Measurements from ENCODE around the gene WFIKKN2. TPM values are rescaled to one million over a fixed set of nuclear protein-coding genes. Genes with fewer than 3 reads are reported as not detected.

Gene WFIKKN2
- total RNA-seq, 1 experiment from 2014 or later: 0.05 TPM

- ChIA-PET RAD21 (ENCODE audit: low non-redundant PET in 1 of 2, low total read pairs in 2 of 2, uncharacterized antibody in 2 of 2, unreplicated experiment in 2 of 2) (interaction anchor here (1.0 to 1.3 kb wide), 4 partner anchors 11 to 90 kb away, joined by 3 to 5 read pairs (median 4); no protein-coding TSS in a partner anchor), POLR2A (interaction anchor here (0.6 to 6.1 kb wide), 9 partner anchors 11 to 366 kb away, joined by 3 to 88 read pairs (median 4); no protein-coding TSS in a partner anchor), CTCF (interaction anchor here (0.6 to 4.5 kb wide), 16 partner anchors 8 to 289 kb away, joined by 3 to 51 read pairs (median 4); partner anchors contain the start of gene NME1)
- Histone ChIP-seq H3K4me3 (replicated peaks in 1 of 2; ENCODE audit: low read depth in 1 of 2, low read length in 2 of 2) (no peak overlapping the region; a peak in 1 of 4 replicates), H3K79me2 (ENCODE audit: insufficient read depth, low read length) (peaks cover 36% of the 10 kb centered on the region), H3K36me3 (ENCODE audit: control insufficient read depth in 1 of 2, insufficient read depth in 2 of 2, low read length in 2 of 2) (peaks cover 11 to 13% of the 10 kb centered on the region in 2 experiments), H3K27me3 (ENCODE audit: insufficient read depth, low read length) (no peaks in the 10 kb centered on the region), H2AFZ (ENCODE audit: low read depth, low read length, poor library complexity, severe bottlenecking) (no peak overlapping the region), H3K4me2 (ENCODE audit: low read length) (peak overlapping the region; percentile 93; the same call in 1 of the 2 replicates), H4K20me1 (ENCODE audit: insufficient read depth) (peaks cover 23% of the 10 kb centered on the region), H3K9ac (ENCODE audit: low read length) (peak overlapping the region; percentile 82; the same call in 1 of the 2 replicates), H3K9me3 (ENCODE audit: control insufficient read depth in 1 of 2, insufficient read depth in 1 of 2, low read depth in 1 of 2, low read length in 2 of 2) (no peaks in the 10 kb centered on the region), H3K9me2 (ENCODE audit: insufficient read depth) (no peaks in the 10 kb centered on the region), H3K4me1 (ENCODE audit: control insufficient read depth in 1 of 2, insufficient read depth in 2 of 2, low read length in 2 of 2) (peaks cover 17 to 36% of the 10 kb centered on the region in 2 experiments), H3K27ac (ENCODE audit: low read depth, low read length) (no peak overlapping the region)
- DNase-seq (ENCODE audit: low read depth, low spot score) (no peak), ATAC-seq (no peak)
- no peak for TF ChIP-seq EZH2 (IDR thresholded peaks at IDR 0.05)
- TF ChIP-seq JUND (IDR thresholded peaks at IDR 0.05): 0 out of 2 replicates have a peak, but pooled peaks have one; percentile 3
- no TSS peak for BruUV-seq (replicated peaks)
- intact Hi-C loops (cut with micrococcal nuclease): loop anchor here (1.0 to 10.0 kb wide), 2 partner anchors 86 to 229 kb away; partner anchors contain the start of gene ABCC3
These were observed 28.5 kb downstream of the WFIKKN2 start for GRCh38 chr17:50863931-50864330.

GRCh38 chr17:50864747-50865059 is 29.3 kb downstream of the WFIKKN2 start:
- Histone ChIP-seq H4K20me1 (ENCODE audit: insufficient read depth) (peaks cover 23% of the 10 kb centered on the region), H3K4me1 (ENCODE audit: control insufficient read depth in 1 of 2, insufficient read depth in 2 of 2, low read length in 2 of 2) (peaks cover 17 to 36% of the 10 kb centered on the region in 2 experiments), H3K9me3 (ENCODE audit: control insufficient read depth in 1 of 2, insufficient read depth in 1 of 2, low read depth in 1 of 2, low read length in 2 of 2) (no peaks in the 10 kb centered on the region), H3K27ac (ENCODE audit: low read depth, low read length) (peak overlapping the region; percentile 92), H3K36me3 (ENCODE audit: control insufficient read depth in 1 of 2, insufficient read depth in 2 of 2, low read length in 2 of 2) (peaks cover 11 to 13% of the 10 kb centered on the region in 2 experiments), H3K9ac (ENCODE audit: low read length) (peak overlapping the region; percentile 82), H2AFZ (ENCODE audit: low read depth, low read length, poor library complexity, severe bottlenecking) (no peak overlapping the region), H3K4me2 (ENCODE audit: low read length) (peak overlapping the region; percentile 93), H3K27me3 (ENCODE audit: insufficient read depth, low read length) (no peaks in the 10 kb centered on the region), H3K9me2 (ENCODE audit: insufficient read depth) (no peaks in the 10 kb centered on the region), H3K79me2 (ENCODE audit: insufficient read depth, low read length) (peaks cover 36% of the 10 kb centered on the region), H3K4me3 (replicated peaks in 1 of 2; ENCODE audit: low read depth in 1 of 2, low read length in 2 of 2) (peak overlapping the region; percentile 70 to 83)
- CTCF ChIA-PET: interaction anchor here (0.9 to 4.5 kb wide), 3 partner anchors 12 to 96 kb away, joined by 3 to 51 read pairs (median 3); no protein-coding TSS in a partner anchor
- RAD21 ChIA-PET (ENCODE audit: low non-redundant PET in 1 of 2, low total read pairs in 2 of 2, uncharacterized antibody in 2 of 2, unreplicated experiment in 2 of 2): no interaction called here
- ATAC-seq (no peak), DNase-seq (ENCODE audit: low read depth, low spot score) (no peak)
- BruUV-seq (replicated peaks): no TSS peak
- POLR2A ChIA-PET: interaction anchor here (1.2 to 6.1 kb wide), 6 partner anchors 12 to 288 kb away, joined by 3 to 89 read pairs (median 75); partner anchors contain the start of gene NME1
- intact Hi-C loops (cut with micrococcal nuclease): loop anchor here (5.0 to 10.0 kb wide), 2 partner anchors 230 to 288 kb away; partner anchors contain the start of genes ABCC3 and NME1
- TF ChIP-seq POLR2A (IDR thresholded peaks at IDR 0.05; ENCODE audit: borderline replicate concordance, extremely low read depth, insufficient read depth, insufficient read length) (no peak), ATF3 (IDR thresholded peaks at IDR 0.05) (no peak), JUND (IDR thresholded peaks at IDR 0.05) (no peak), CBX3 (IDR thresholded peaks at IDR 0.05; ENCODE audit: low read depth) (no peak), ZNF274 (IDR thresholded peaks at IDR 0.05; ENCODE audit: low read depth, low read length) (no peak), REST (IDR thresholded peaks at IDR 0.05; ENCODE audit: low read depth) (no peak), ZBTB33 (IDR thresholded peaks at IDR 0.05; ENCODE audit: extremely low read depth, insufficient replicate concordance, low read length) (no peak), EGR1 (IDR thresholded peaks at IDR 0.05; ENCODE audit: low read depth) (no peak), MAX (IDR thresholded peaks at IDR 0.05) (no peak), SRF (IDR thresholded peaks at IDR 0.05; ENCODE audit: low read depth) (no peak), EZH2phosphoT487 (IDR thresholded peaks at IDR 0.05; ENCODE audit: borderline replicate concordance) (no peak), POLR2AphosphoS5 (IDR thresholded peaks at IDR 0.05; ENCODE audit: low read depth, low read length) (no peak)
